Adrenal gland (tissue), 12 donors: ENCODE results near the gene DPYD. TPM values are rescaled to one million over a fixed set of nuclear protein-coding genes. Genes with fewer than 3 reads are reported as not detected.
A peak's percentile ranks its signal among the peaks of the same experiment; 100 is the strongest.

Experiments used
- DNase-seq, 7 donors: peaks; one replicate each; pipeline ENCODE4 v3.0.0-alpha.2; 2019 to 2020
- H3K27ac ChIP-seq, 5 donors: fragments of 200-600 bp; sonication (generic) in 4 of 5; 1 replicate in 3 of 5; 2 replicates in 2 of 5; pipeline versions ENCODE4 v1.5.1 to v1.8.0; 2016 to 2020; ENCODE audit warnings: mild to moderate bottlenecking in 1 of 5
- H3K27me3 ChIP-seq: fragments of 200-600 bp; 2 replicates; pipeline ENCODE4 v1.8.0; 2021
- H3K36me3 ChIP-seq, 2 donors: fragments of 200-600 bp; replicated peaks in 1 of 2; 1 replicate in 1 of 2; 2 replicates in 1 of 2; pipeline versions ENCODE4 v1.5.1 to v1.8.0; 2018 to 2022
- H3K4me1 ChIP-seq, 2 donors: fragments of 200-600 bp; replicated peaks in 1 of 2; 1 replicate in 1 of 2; 2 replicates in 1 of 2; pipeline versions ENCODE4 v1.5.1 to v1.8.0; 2018 to 2021
- H3K4me3 ChIP-seq, 4 donors: fragments of 200-600 bp; sonication (generic) in 3 of 4; one replicate each; pipeline ENCODE4 v1.5.1; 2016 to 2018
- H3K9me3 ChIP-seq, 3 donors: fragments of 200-600 bp; sonication (generic) in 1 of 3; replicated peaks in 1 of 3; 1 replicate in 2 of 3; 2 replicates in 1 of 3; pipeline versions ENCODE4 v1.5.1 to v1.8.0; 2016 to 2021
- POLR2A ChIP-seq, 2 donors: fragments of 450-650 bp; IDR thresholded peaks; one replicate each; pipeline ENCODE4 v1.6.1; 2017; ENCODE audit warnings: antibody characterized with exemption in 2 of 2, mild to moderate bottlenecking in 2 of 2, moderate library complexity in 1 of 2
- WGBS, 4 donors: extraction: QIAGEN DNeasy Blood & Tissue Kit in 2 of 4; methylation state at CpG; one replicate each; pipeline versions ENCODE4 v1.1.5 to v1.1.7; 2013 to 2017; 5-methylcytosine and 5-hydroxymethylcytosine counted together
- intact Hi-C, 2 donors: fragments of 100-400 bp; cut with DNase I; formaldehyde crosslinking; loops; one replicate each; pipeline versions ENCODE4 v1.14.1 to v1.15.0; 2022 to 2023
- polyA plus RNA-seq, 3 donors: library from polyadenylated mRNA; stranded (reverse); fragments of 200-250 nt in 2 of 3; fragments of 350-450 nt in 1 of 3; fragmentation: Illumina TruSeq in 1 of 3; extraction: RNeasy Lipid Tissue Mini Kit (QIAGEN cat#74804) in 1 of 3; gene quantifications; one replicate each; pipeline ENCODE4 v1.2.3, GENCODE V29; 2013 to 2014
- total RNA-seq, 9 donors: library from RNA; depleted of rRNA in 4 of 9; stranded (reverse); fragments of >200 nt in 4 of 9; fragments of 120-200 nt in 1 of 9; fragmentation: NEBNext Ultra II Directional in 1 of 9; extraction: Animal tissue kit (Norgen Biotek cat#: 25700) in 1 of 9; gene quantifications; one replicate each; pipeline versions ENCODE4 v1.1.0 to v1.2.4, GENCODE V29; 2013 to 2023
- TF ChIP-seq, protein P1 (sequence below), 6 experiments: fragments of 450-650 bp in 4 of 6; fragments of 200-600 bp in 2 of 6; sonication (generic) in 1 of 6; IDR thresholded peaks; 1 replicate in 5 of 6; 2 replicates in 1 of 6; pipeline versions ENCODE4 v1.5.1 to v1.8.0; 2016 to 2021; ENCODE audit warnings: antibody characterized with exemption in 6 of 6, mild to moderate bottlenecking in 2 of 6, moderate library complexity in 1 of 6
- donor health status: healthy with polysubstance abuse.
- donor health status: Bipolar disorder and iron deficiency.
- donor health status: DM: yes; HTN: yes; CAD: no.
- donor health status: DM: no; HTN: no; CAD: no.
- donor health status: DM: no; HTN: no; CAD: no.
- donor health status: DM: yes; HTN: yes; CAD: no.

DPYD gene
- total and polyA plus RNA-seq, 12 donors: 6.6 to 73.1 (median 30.2) TPM

DNA sequence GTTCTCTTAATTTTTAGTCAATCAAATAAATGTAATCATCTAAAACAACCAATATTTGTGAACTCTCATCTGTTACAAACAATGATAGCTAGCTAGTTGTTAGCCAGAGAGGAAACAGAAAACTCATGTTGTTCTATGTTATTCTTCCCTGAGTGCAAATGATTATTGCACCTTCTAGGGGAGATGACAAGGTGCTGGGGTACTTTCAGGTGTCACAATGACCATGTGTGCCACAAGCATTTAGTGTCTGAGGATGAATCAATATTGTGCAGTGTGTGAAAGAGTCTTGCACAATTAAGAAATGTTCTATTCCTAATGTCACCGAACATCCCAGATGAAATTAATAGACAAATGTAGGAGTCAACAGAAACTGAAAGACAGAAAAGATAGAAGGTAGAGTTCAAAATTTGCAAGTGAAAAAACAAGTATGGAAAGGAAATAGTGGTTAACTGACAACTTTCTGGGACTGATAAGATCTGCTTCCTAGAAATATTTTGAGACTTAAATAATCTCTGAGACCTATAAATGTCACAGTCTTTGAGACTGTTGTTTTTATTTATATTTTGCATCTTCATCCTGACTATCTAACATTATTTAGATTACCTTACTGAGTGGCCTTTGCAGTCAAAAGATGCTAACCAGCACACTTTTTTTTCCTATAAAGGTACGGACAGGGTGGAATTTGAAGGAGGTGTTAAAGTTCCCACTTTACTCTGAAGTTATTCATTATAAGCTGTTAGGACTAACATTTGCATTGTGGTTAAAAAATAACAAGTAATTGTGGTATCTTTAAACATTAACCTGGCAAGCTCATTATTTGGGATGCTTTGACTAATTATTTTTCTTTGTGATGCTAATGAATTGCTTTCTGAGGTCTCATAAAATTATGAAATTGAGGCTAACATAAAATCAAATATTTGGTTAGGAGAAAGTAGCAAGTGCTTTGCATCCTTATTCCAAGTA is 21.6 kb upstream of the DPYD start:
- 52 to 59% (median 58%) methylated on average over 2 of the region's 2 CpGs for WGBS, 4 donors
- Histone ChIP-seq H3K4me3 (no peak overlapping the region), H3K27me3 (peaks cover 3% of the 10 kb centered on the region), H3K27ac (no peak overlapping the region), H3K4me1 (no peaks in the 10 kb centered on the region), H3K36me3 (no peaks in the 10 kb centered on the region), H3K9me3 (no peaks in the 10 kb centered on the region)
- intact Hi-C loops: no loop called here
- DNase-seq: no peak
- TF ChIP-seq, protein P1, sequence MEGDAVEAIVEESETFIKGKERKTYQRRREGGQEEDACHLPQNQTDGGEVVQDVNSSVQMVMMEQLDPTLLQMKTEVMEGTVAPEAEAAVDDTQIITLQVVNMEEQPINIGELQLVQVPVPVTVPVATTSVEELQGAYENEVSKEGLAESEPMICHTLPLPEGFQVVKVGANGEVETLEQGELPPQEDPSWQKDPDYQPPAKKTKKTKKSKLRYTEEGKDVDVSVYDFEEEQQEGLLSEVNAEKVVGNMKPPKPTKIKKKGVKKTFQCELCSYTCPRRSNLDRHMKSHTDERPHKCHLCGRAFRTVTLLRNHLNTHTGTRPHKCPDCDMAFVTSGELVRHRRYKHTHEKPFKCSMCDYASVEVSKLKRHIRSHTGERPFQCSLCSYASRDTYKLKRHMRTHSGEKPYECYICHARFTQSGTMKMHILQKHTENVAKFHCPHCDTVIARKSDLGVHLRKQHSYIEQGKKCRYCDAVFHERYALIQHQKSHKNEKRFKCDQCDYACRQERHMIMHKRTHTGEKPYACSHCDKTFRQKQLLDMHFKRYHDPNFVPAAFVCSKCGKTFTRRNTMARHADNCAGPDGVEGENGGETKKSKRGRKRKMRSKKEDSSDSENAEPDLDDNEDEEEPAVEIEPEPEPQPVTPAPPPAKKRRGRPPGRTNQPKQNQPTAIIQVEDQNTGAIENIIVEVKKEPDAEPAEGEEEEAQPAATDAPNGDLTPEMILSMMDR (IDR thresholded peaks at IDR 0.05): no peak
- TF ChIP-seq POLR2A (IDR thresholded peaks at IDR 0.05): no peak

DNA sequence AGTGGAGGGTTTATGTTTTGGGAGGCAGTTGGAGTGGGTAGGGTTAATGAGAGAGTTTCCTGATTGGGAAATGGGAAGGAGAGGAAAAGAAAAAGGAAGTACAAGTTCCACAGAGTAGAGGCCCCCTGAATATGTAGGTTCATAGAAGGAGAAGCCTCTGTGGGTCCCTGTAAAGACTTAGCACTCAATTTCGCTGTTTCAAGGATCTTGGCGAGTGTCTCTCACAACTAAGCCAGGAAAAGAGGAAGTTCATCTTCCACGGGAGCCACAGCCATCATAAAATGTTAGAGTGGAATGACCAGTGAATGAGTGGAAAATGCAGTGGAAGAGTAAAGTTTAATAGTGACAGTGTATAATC is 17.4 kb upstream of the DPYD start:
- Histone ChIP-seq H3K36me3 (no peaks in the 10 kb centered on the region), H3K4me1 (no peaks in the 10 kb centered on the region), H3K9me3 (no peaks in the 10 kb centered on the region), H3K27ac (no peak overlapping the region), H3K27me3 (no peaks in the 10 kb centered on the region), H3K4me3 (no peak overlapping the region)
- intact Hi-C loops: no loop called here
- TF ChIP-seq POLR2A (IDR thresholded peaks at IDR 0.05): no peak
- TF ChIP-seq, protein P1 (IDR thresholded peaks at IDR 0.05): no peak
- DNase-seq: peak in 1 of 7 donors; percentile 1
- WGBS, 4 donors: 51 to 65% (median 53%) methylated on average over 3 of the region's 3 CpGs

DNA sequence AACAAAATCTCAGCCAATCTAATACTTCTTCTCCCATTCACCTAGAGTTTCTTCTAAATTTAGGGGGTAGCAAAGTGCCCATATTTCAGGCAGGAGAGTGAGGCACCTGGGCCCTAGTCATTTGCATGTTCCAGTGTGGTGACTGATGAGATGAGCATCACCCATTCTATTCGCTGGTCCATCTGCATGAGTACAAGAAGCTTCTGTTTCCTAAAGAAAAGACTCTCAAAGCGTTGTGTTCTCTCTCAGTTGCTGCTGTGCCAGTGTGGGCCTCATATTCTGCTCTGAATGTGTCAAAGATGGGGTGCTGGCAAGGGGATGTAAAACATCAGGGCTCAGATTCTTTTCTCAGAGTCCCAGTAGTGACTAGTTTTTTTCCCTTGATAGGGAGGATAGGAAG is 16.1 kb upstream of the DPYD start:
- TF ChIP-seq POLR2A (IDR thresholded peaks at IDR 0.05): no peak
- TF ChIP-seq, protein P1 (IDR thresholded peaks at IDR 0.05): no peak
- Histone ChIP-seq H3K36me3 (no peaks in the 10 kb centered on the region), H3K27ac (no peak overlapping the region), H3K27me3 (no peaks in the 10 kb centered on the region), H3K4me1 (no peaks in the 10 kb centered on the region), H3K9me3 (no peaks in the 10 kb centered on the region), H3K4me3 (no peak overlapping the region)
- intact Hi-C loops: no loop called here
- 76 to 90% (median 83%) methylated on average over 2 of the region's 2 CpGs for WGBS, 4 donors
- no peak for DNase-seq

DNA sequence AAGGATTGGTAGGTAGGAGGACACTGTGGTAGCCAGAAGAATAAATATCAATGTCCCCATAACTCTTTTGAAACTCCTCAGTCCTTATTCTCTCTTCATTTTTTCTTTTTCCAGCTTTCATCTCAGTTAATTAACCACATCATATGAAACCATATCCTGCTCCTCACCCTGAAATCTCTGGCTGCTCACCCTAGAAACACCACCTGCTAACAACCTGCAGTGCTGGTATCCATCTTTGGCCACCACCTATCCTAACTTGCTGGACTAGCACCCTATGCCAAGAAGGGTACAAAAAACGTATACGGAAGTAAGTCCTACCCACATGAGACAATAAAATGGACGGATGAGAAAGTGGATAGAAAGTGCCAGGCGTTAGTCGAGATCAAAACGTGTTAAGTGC is 13.7 kb upstream of the DPYD start:
- intact Hi-C loops: no loop called here
- no peak for DNase-seq
- H3K36me3 ChIP-seq: no peaks in the 10 kb centered on the region
- TF ChIP-seq POLR2A (IDR thresholded peaks at IDR 0.05): no peak
- TF ChIP-seq, protein P1 (IDR thresholded peaks at IDR 0.05): no peak
- H3K9me3 ChIP-seq: no peaks in the 10 kb centered on the region
- 83 to 90% (median 86%) methylated on average over 6 of the region's 6 CpGs for WGBS, 4 donors
- H3K27me3 ChIP-seq: no peaks in the 10 kb centered on the region
- no peak overlapping the region for H3K27ac ChIP-seq
- H3K4me1 ChIP-seq: no peaks in the 10 kb centered on the region
- no peak overlapping the region for H3K4me3 ChIP-seq
